Fibroblast of gingiva (primary cell): Measurements from ENCODE around the gene SNRNP48.

Experiments
- DNase-seq: peaks from one replicate; pipeline ENCODE4 v3.0.0-alpha.2; 2011; ENCODE audit warnings: low read depth

The SNRNP48 gene, protein sequence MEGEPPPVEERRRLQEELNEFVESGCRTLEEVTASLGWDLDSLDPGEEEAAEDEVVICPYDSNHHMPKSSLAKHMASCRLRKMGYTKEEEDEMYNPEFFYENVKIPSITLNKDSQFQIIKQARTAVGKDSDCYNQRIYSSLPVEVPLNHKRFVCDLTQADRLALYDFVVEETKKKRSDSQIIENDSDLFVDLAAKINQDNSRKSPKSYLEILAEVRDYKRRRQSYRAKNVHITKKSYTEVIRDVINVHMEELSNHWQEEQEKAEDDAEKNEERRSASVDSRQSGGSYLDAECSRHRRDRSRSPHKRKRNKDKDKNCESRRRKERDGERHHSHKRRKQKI

GRCh38 chr6:7589949-7590917, at the start of gene SNRNP48:
Gene SNRNP48, plus strand, starts transcription at chr6:7590198. Its CDS starts 60 bp downstream, at chr6:7590258.
- peak; percentile 89 for DNase-seq

DNA sequence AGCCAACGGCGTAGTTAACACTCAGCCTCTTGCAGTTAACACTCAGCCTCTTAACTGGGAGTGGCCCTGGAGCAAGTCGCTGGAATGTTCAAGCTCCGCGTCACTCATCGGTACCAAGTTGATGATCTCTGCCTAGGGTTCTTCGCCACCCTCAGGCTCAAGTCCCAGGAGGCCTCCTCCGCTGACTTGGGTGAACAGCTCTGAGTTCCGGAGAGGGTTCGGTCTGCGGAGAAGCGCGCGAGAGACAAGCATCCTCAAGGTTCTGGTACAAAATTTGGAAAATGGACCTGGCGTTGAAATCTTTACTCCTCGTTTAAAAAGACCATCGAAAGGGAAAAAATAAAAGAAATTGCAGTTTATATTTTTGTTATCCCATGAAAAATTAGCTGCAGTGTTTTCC, 49.4 kb upstream of the SNRNP48 start:
- no peak for DNase-seq

DNA sequence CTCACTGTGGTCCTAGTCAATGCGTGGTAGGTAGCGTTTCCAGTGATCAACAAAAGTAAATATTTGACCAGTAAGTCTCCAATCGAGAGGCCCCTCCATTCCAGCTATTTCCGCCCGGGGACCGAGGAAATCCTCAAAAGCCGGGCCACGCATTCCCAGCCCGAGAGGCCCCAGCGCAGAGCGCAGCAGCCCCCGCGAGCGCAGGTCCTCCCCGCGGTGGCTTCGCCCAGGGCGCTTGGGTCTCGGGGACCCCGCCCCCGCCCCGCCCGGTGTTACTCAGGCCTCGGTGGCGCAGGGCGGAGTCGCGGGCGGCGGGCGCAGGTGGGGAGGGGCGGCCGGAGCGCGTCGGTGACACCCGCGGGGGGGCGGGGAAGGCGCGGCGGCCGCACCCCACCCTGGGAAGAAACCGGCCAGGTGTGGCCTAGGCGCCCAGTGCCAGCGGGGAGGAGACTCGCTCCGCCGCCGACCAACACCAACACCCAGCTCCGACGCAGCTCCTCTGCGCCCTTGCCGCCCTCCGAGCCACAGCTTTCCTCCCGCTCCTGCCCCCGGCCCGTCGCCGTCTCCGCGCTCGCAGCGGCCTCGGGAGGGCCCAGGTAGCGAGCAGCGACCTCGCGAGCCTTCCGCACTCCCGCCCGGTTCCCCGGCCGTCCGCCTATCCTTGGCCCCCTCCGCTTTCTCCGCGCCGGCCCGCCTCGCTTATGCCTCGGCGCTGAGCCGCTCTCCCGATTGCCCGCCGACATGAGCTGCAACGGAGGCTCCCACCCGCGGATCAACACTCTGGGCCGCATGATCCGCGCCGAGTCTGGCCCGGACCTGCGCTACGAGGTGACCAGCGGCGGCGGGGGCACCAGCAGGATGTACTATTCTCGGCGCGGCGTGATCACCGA, 48.6 kb upstream of the SNRNP48 start, which contains the start of gene DSP:
Gene DSP, plus strand, starts transcription at position 497 of the 890 bp plus-strand sequence. Its CDS starts 245 bp downstream, at position 742.
- no peak for DNase-seq

DNA sequence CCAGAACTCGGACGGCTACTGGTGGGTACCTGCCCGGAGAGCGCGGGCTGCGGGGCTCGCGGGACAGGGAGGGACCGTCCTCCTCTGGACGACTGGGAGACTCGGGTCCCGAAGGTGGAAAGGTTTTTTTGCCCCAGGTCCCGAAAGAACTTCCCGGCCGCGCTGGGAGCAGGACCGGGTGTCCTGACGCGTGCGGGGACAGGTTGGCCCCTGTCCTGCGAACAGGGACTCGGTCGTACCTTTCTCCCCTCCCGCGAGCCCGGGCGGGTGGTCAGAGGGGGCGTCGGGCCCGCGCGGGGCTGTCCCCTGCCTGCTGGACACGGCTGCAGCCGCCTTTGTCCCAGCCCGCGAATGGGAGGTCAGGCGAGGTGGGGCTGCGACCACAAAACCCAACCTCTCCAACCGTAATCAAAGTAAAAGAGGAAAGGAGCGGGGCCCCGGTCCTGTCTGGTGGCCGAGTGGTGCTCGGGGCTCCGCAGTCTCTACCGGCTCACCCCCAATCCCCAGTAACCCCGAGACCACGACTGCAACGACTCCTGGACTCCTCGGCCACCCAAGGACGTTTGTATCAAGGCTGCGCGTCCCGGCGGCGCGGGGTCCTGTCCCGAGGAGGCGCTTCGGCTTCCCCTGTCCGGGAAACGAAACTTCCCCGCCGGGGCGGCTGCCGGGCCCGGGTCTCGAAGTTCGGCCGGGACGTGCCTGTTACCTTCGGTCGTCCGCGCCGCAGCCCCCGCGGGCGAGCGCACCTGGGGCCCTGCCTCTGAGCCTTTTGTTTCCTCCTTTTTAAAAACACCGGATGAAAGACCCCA, 47.7 kb upstream of the SNRNP48 start:
- no peak for DNase-seq

DNA sequence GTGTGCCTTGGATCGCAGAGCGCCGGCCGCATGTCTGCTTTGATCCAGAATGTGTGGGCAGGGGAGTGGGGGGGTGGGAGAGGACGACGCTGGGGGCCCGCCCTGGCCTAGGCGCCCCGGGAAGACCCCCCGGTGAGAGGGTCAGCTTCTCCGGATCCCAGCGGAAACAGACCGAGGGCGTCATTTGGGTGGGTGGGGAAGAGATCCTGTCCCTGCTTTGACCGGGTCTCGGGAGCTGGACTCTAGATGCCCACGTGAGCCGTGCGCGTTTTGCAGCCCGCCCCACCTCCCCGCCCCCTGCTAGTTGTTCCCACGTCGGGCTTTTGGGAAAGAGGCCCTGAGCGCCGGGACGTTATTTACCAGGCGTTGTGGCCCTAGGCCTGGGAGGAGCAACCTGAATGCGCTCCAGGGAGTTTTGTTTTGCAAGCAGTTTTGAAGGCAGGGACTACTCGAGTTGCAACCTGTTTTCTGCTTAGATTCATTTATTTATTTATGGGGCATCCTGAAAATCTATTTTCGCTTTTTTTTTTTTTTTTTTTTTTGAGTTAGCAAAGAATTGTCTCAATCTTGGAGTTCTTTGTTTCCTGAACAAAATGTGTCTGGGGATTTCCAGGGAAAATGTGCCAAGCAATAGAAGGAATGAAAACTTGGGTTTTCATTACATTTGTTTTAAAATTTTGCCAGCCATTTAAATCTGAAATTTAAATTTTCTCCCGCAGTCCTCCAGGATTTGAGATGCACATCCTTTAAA, 46.9 kb upstream of the SNRNP48 start:
- DNase-seq, result peak; percentile 2

- no peak for DNase-seq
Observed at GRCh38 chr6:7543789-7544424, 46.1 kb upstream of the SNRNP48 start.

GRCh38 chr6:7544597-7544996, 45.4 kb upstream of the SNRNP48 start:
- no peak for DNase-seq

- no peak for DNase-seq
Observed at GRCh38 chr6:7545316-7546019, 44.5 kb upstream of the SNRNP48 start.

DNA sequence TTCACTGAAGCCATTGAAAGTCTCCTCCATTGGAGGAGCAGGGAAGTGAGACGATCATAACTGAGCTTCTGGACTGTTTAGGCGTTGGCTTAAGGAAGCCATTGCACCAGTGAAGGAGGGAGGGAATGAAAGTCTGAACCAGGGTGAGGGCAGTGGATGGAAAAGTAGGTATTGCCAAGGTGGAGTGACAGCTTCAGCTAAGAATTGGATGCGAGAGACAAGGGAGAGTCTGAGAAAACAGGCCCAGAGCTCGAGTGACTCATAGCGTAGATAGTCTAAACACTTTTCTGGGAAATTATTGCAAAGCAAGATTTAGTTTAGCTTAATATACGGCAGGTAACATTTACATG, 44.0 kb upstream of the SNRNP48 start:
- no peak for DNase-seq

DNA sequence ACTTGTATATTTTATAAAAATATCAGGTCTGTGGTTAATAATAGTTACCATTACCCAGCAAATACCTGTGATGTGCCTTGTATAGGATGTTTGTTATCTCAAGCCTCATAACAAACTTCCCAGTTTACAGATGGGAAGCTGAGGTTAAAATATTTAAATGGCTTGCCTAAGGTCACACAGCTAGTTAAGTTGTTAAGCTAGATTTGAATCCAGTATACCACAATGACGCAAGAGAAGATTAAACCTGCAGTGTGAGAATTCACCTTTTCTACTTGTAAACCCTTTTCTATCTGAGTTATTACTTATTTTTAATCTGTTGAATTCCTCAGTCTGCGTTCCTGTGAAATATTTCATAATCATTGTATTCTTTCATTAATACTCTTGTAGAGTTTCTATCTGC, 43.6 kb upstream of the SNRNP48 start:
- no peak for DNase-seq

DNA sequence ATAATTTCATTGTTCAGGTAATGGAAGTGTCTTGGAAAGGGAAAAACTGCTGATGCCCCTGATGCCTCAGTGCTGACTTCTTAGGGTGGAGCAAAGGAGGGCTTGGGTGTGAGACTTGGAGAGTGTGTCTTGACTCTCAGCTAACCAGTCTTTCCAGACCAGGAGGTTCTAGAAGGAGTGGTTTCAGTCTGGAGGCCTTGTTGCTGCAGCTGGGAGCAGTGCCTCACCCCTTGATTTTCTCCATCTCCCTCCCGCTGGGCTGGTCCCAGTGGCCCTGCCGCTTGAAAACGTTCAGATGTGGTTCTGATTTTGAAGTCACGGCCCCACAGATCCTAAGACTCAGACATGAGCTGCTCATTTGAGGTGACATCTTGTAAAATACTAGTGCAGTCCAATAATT, 43.1 kb upstream of the SNRNP48 start:
- no peak for DNase-seq

GRCh38 chr6:7547315-7547714, 42.7 kb upstream of the SNRNP48 start:
- DNase-seq, result no peak

GRCh38 chr6:7550433-7550801, 39.6 kb upstream of the SNRNP48 start:
- DNase-seq, result no peak

GRCh38 chr6:7554533-7555275, 35.3 kb upstream of the SNRNP48 start:
- DNase-seq, result no peak

GRCh38 chr6:7555671-7556070, 34.3 kb upstream of the SNRNP48 start:
- DNase-seq, result no peak

DNA sequence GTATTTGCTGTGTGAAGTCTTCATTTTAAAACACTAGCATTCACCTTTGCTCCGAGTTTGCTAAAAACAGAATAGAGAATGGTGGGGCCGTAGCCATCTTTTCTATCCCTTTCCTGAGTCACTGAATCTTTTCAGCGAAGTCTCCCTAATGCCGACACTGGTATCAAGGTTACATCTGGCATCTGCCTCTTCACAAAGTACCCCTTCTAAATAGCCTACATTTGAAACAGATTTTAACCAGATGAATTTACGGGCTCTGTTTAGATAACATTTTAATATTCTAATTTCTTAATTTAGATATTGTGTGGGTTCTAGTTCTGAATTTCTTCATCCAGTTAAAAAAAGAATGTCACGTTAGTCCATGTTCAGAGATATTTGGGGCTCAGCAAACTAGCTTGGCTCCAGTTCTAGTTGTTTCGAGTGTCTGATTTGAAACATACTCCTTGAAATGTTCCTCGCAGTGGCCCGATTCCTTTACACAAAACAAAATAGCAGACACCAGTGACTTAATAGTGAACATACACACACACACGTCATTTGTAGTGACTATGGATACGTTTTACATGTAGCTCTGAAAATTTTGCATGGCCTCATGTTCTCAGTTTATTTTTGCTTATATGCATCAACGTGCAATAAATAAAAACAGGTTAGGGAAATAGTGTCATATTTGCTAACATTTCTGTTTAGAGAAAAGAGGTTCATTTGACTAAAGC, 33.4 kb upstream of the SNRNP48 start:
- DNase-seq, result no peak

- DNase-seq, result no peak
Observed at GRCh38 chr6:7557652-7558051, 32.3 kb upstream of the SNRNP48 start.

DNA sequence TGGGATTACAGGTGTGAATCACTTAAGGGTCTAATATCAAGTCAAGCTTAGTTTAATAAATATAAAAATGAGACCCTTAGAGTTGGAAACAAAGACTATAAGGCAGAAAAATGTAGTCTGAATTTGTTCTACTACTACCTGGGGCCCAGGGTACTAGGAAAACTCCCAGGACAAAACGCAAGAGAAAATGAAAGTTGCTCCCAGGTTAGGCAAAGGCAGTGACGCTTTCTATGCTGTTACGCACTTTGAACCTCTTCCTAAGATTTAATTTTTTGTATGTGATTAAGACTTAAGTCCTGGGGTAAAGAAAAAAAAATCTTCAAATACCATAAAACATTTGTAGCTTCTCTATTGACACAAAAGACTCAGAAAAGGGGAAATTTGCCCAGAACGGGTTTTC, 31.2 kb upstream of the SNRNP48 start:
- DNase-seq, result no peak
